H1 (cell line): ENCODE results near the gene MAPK8IP1. TPM values are rescaled to one million over a fixed set of nuclear protein-coding genes. Genes with fewer than 3 reads are reported as not detected.

Source experiments
- CTCF ChIA-PET: fragments of 300-600 bp; sonication (Branson Sonifier 250); formaldehyde crosslinking; loops from one replicate; lab custom pipeline; 2021; ENCODE audit not compliant: partially characterized antibody; lab: Charles Lee
- POLR2A ChIA-PET: fragments of 300-600 bp; sonication (Branson Sonifier 250); formaldehyde crosslinking; loops from one replicate; lab custom pipeline; 2021; ENCODE audit warnings: inconsistent platforms; ENCODE audit not compliant: partially characterized antibody; lab: Charles Lee
- DNase-seq, 2 experiments: peaks; one replicate each; pipeline versions ENCODE4 v3.0.0 to v3.0.0-alpha.2; 2010 to 2022; ENCODE audit warnings: low spot score in 2 of 2, low read depth in 1 of 2, mixed read lengths in 1 of 2
- FAIRE-seq: peaks from 2 replicates; lab custom pipeline; 2011; peaks lifted over from hg19 to GRCh38; lab: Jason Lieb, UNC
- H2AFZ ChIP-seq: 2 replicates; pipeline ENCODE4 v1.8.1; 2012; ENCODE audit warnings: low read length, inconsistent platforms
- H2AK5ac ChIP-seq: 2 replicates; pipeline ENCODE4 v1.6.1; 2013; ENCODE audit warnings: low read depth, low read length
- H2BK120ac ChIP-seq: replicated peaks from 2 replicates; pipeline ENCODE3; 2013; ENCODE audit warnings: low read depth, low read length, inconsistent platforms
- H2BK12ac ChIP-seq: 2 replicates; pipeline ENCODE4 v1.6.1; 2013; ENCODE audit warnings: low read depth, low read length
- H2BK15ac ChIP-seq: 2 replicates; pipeline ENCODE4 v1.6.1; 2013; ENCODE audit warnings: low read length
- H2BK20ac ChIP-seq: 2 replicates; pipeline ENCODE4 v1.6.1; 2013; ENCODE audit warnings: low read length
- H2BK5ac ChIP-seq: 2 replicates; pipeline ENCODE4 v1.6.1; 2013; ENCODE audit warnings: low read depth, low read length
- H3K14ac ChIP-seq: 2 replicates; pipeline ENCODE4 v1.6.1; 2013; ENCODE audit warnings: inconsistent platforms; ENCODE audit not compliant: insufficient read length
- H3K18ac ChIP-seq: 2 replicates; pipeline ENCODE4 v1.6.1; 2013; ENCODE audit warnings: low read length; ENCODE audit errors: extremely low read depth
- H3K23ac ChIP-seq: 2 replicates; pipeline ENCODE4 v1.6.1; 2013; ENCODE audit warnings: inconsistent platforms; ENCODE audit not compliant: insufficient read length
- H3K23me2 ChIP-seq: 2 replicates; pipeline ENCODE4 v1.6.1; 2013; ENCODE audit warnings: low read depth, low read length
- H3K27ac ChIP-seq: 2 replicates; pipeline ENCODE4 v1.6.1; 2011; ENCODE audit warnings: low read depth, low read length, inconsistent platforms
- H3K27me3 ChIP-seq, 4 experiments: replicated peaks in 1 of 4; 1 replicate in 1 of 4; 2 replicates in 3 of 4; pipeline versions ENCODE4 v1.6.1 to v1.8.1; 2011 to 2013; ENCODE audit warnings: low read length in 3 of 4, mild to moderate bottlenecking in 3 of 4, inconsistent platforms in 2 of 4, mixed read lengths in 2 of 4, moderate library complexity in 1 of 4; ENCODE audit not compliant: control insufficient read depth in 3 of 4, insufficient read depth in 3 of 4; ENCODE audit errors: extremely low read depth in 1 of 4
- H3K36me3 ChIP-seq, 4 experiments: 2 replicates each; pipeline versions ENCODE4 v1.6.1 to v1.8.1; 2011 to 2013; ENCODE audit warnings: mild to moderate bottlenecking in 4 of 4, low read length in 3 of 4, moderate library complexity in 2 of 4, control low read depth in 1 of 4, inconsistent platforms in 1 of 4; ENCODE audit not compliant: insufficient read depth in 4 of 4, control insufficient read depth in 2 of 4
- H3K4ac ChIP-seq: replicated peaks from 2 replicates; pipeline ENCODE3; 2013; ENCODE audit warnings: low read length, low read depth, mixed read lengths, inconsistent platforms; ENCODE audit not compliant: insufficient read length
- H3K4me1 ChIP-seq, 4 experiments: replicated peaks in 1 of 4; 1 replicate in 1 of 4; 2 replicates in 3 of 4; pipeline versions ENCODE4 v1.6.1 to v1.8.1; 2011 to 2013; ENCODE audit warnings: low read length in 3 of 4, inconsistent platforms in 2 of 4, mixed read lengths in 1 of 4; ENCODE audit not compliant: insufficient read depth in 4 of 4, control insufficient read depth in 3 of 4
- H3K4me2 ChIP-seq, 2 experiments: 2 replicates each; pipeline versions ENCODE4 v1.6.1 to v1.8.1; 2011 to 2013; ENCODE audit warnings: low read depth in 2 of 2, low read length in 2 of 2, control low read depth in 1 of 2, inconsistent platforms in 1 of 2, mild to moderate bottlenecking in 1 of 2; ENCODE audit not compliant: insufficient read depth in 1 of 2
- H3K4me3 ChIP-seq, 4 experiments: fragments of 200-600, 300-600 bp in 1 of 4; sonication (generic), shearing (Covaris generic), sonication (Bioruptor Twin) in 1 of 4; 2 replicates each; pipeline versions ENCODE4 v1.5.1 to v1.8.1; 2011 to 2016; ENCODE audit warnings: low read length in 4 of 4, low read depth in 3 of 4, control low read depth in 2 of 4, inconsistent platforms in 2 of 4, mild to moderate bottlenecking in 2 of 4, mixed read lengths in 1 of 4, moderate library complexity in 1 of 4; ENCODE audit not compliant: insufficient read depth in 2 of 4; ENCODE audit errors: extremely low read depth in 1 of 4
- H3K56ac ChIP-seq: replicated peaks from 2 replicates; pipeline ENCODE3; 2013; ENCODE audit warnings: low read depth, mild to moderate bottlenecking, mixed read lengths, low read length, inconsistent platforms; ENCODE audit not compliant: insufficient read length
- H3K79me1 ChIP-seq: 2 replicates; pipeline ENCODE4 v1.6.1; 2013; ENCODE audit warnings: low read depth, low read length, control low read depth
- H3K79me2 ChIP-seq, 2 experiments: 2 replicates each; pipeline versions ENCODE4 v1.6.1 to v1.8.1; 2012 to 2013; ENCODE audit warnings: low read length in 2 of 2, mild to moderate bottlenecking in 2 of 2, inconsistent platforms in 1 of 2; ENCODE audit not compliant: insufficient read depth in 2 of 2, control insufficient read depth in 1 of 2
- H3K9ac ChIP-seq, 4 experiments: replicated peaks in 1 of 4; 1 replicate in 1 of 4; 2 replicates in 3 of 4; pipeline versions ENCODE4 v1.6.1 to v1.8.1; 2011 to 2013; ENCODE audit warnings: low read depth in 3 of 4, low read length in 3 of 4, control low read depth in 2 of 4, mild to moderate bottlenecking in 2 of 4, moderate library complexity in 2 of 4, inconsistent platforms in 1 of 4; ENCODE audit errors: extremely low read depth in 1 of 4
- H3K9me3 ChIP-seq, 2 experiments: 2 replicates each; pipeline versions ENCODE4 v1.6.1 to v1.8.1; 2012 to 2013; ENCODE audit warnings: mild to moderate bottlenecking in 2 of 2, moderate library complexity in 2 of 2, control low read depth in 1 of 2, inconsistent platforms in 1 of 2, low read depth in 1 of 2, low read length in 1 of 2, mixed read lengths in 1 of 2; ENCODE audit not compliant: insufficient read depth in 2 of 2
- H4K20me1 ChIP-seq, 2 experiments: replicated peaks in 1 of 2; 2 replicates each; pipeline versions ENCODE3 to v1.8.1; 2011 to 2013; ENCODE audit warnings: inconsistent platforms in 2 of 2, low read length in 2 of 2, mild to moderate bottlenecking in 1 of 2; ENCODE audit not compliant: insufficient read depth in 2 of 2, control insufficient read depth in 1 of 2
- H4K5ac ChIP-seq: 2 replicates; pipeline ENCODE4 v1.6.1; 2013; ENCODE audit warnings: low read length, low read depth, mixed read lengths, inconsistent platforms; ENCODE audit not compliant: insufficient read length
- H4K8ac ChIP-seq: 2 replicates; pipeline ENCODE4 v1.8.0; 2013; ENCODE audit warnings: mild to moderate bottlenecking, moderate library complexity, low read length, inconsistent platforms; ENCODE audit not compliant: insufficient read depth; ENCODE audit errors: extremely low read depth
- H4K91ac ChIP-seq: replicated peaks from 2 replicates; pipeline ENCODE3; 2013; ENCODE audit warnings: low read length, mixed read lengths, inconsistent platforms; ENCODE audit not compliant: insufficient read length
- RAD21 ChIP-seq, 2 experiments: IDR thresholded peaks in 1 of 2; conservative IDR thresholded peaks in 1 of 2; 2 replicates each; pipeline ENCODE4 v1.6.1; 2011; ENCODE audit warnings: low read depth in 2 of 2, low read length in 2 of 2, improper control_type of control experiment in 1 of 2, inconsistent platforms in 1 of 2, mild to moderate bottlenecking in 1 of 2, moderate library complexity in 1 of 2
- RXRA ChIP-seq: IDR thresholded peaks from 2 replicates; pipeline ENCODE4 v1.6.1; 2011; ENCODE audit warnings: low read depth, mild to moderate bottlenecking, low read length, moderate library complexity; ENCODE audit not compliant: insufficient read depth
- SIN3A ChIP-seq, 2 experiments: IDR thresholded peaks in 1 of 2; conservative IDR thresholded peaks in 1 of 2; 2 replicates each; pipeline ENCODE4 v1.6.1; 2011 to 2012; ENCODE audit warnings: low read length in 2 of 2, improper control_type of control experiment in 1 of 2, low read depth in 1 of 2, mild to moderate bottlenecking in 1 of 2
- WGBS, 2 experiments: shearing (Covaris generic) in 1 of 2; methylation state at CpG; one replicate each; pipeline versions ENCODE4 v1.1.6 to v1.1.7; 2013 to 2015; ENCODE audit warnings: low lambda C conversion rate in 2 of 2, mixed read lengths in 2 of 2, inconsistent platforms in 1 of 2, low coverage in 1 of 2, missing lambda C conversion rate in 1 of 2; ENCODE audit not compliant: insufficient replicate concordance in 2 of 2, insufficient coverage in 1 of 2, insufficient read length in 1 of 2; ENCODE audit errors: extremely low coverage in 1 of 2, missing lambda C conversion rate in 1 of 2; 5-methylcytosine and 5-hydroxymethylcytosine counted together
- polyA plus RNA-seq, 7 experiments: library from polyadenylated mRNA; depleted of rRNA in 3 of 7; stranded (reverse) in 5 of 7; unstranded in 2 of 7; fragments of >200 nt in 5 of 7; fragments of 200-250 nt in 2 of 7; gene quantifications; 1 replicate in 5 of 7; 2 replicates in 1 of 7; 4 replicates in 1 of 7; pipeline versions ENCODE4 v1.2.1 to v1.2.3, GENCODE V29; 2011 to 2013; ENCODE audit warnings: missing spikeins in 2 of 7, mixed read lengths in 2 of 7
- total RNA-seq: library from RNA; stranded (reverse); fragmentation: NEBNext Ultra II Directional; extraction: Animal tissue kit (Norgen Biotek cat#: 25700); gene quantifications from 2 replicates; pipeline ENCODE4 v1.2.1, GENCODE V29; 2021
- TF ChIP-seq, protein P1 (sequence below), 3 experiments: IDR thresholded peaks; 1 replicate in 2 of 3; 2 replicates in 1 of 3; pipeline versions ENCODE4 v1.5.1 to v1.6.1; 2011; ENCODE audit warnings: low read length in 3 of 3, mild to moderate bottlenecking in 3 of 3, inconsistent platforms in 2 of 3, low read depth in 1 of 3, moderate library complexity in 1 of 3; ENCODE audit not compliant: insufficient read depth in 1 of 3; ENCODE audit errors: control extremely low read depth in 1 of 3

The MAPK8IP1 gene
- total and polyA plus RNA-seq, 2 of the 8 experiments (the other 6 are each of a cell fraction or from before 2014, with no cell fraction given), result 32.4 to 40.1 TPM

DNA sequence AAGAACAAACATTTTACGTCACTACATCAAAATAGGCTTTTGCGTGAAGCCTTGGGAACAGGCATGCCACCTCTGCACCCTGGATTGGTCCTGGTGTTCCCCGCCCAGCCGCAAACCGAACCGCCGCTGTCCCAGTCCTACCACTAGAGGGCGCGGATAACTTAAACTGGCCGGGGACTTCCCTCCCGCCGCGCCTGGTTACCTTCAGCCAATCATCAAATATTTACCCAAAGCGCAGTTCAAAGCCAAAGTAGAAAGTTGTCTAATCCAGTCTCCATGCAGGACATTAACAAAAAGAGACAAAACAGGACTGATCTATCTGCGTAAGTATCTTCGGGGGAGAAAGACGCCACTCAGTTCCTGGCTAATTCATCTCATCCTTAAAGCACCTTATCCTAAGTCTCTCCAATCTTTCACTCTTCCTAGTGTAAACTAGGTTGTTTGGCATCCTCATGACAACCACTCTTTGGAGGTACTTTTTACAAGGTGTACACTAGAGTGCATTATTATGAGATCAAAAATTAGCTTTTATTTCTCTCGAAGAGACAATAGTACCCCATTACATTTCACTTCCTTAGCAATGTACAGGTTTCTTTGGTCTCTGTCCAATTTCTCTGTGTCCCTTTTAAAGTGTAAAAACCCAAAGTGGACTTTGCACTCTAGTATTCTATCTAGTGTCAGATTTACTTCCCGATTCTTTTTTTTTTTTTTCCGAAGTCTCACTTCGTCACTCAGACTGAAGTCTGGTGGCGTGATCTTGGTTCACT is 42.1 kb upstream of the MAPK8IP1 start:
- DNase-seq (peak; percentile 46 to 91), FAIRE-seq (peak; percentile 48)
- Histone ChIP-seq H2BK120ac (no peak overlapping the region), H3K36me3 (no peaks in the 10 kb centered on the region), H3K4me1 (peaks cover 0 to 4% (median 2%) of the 10 kb centered on the region in 4 experiments; a peak in 4 of 7 replicates), H3K23me2 (peaks cover 2% of the 10 kb centered on the region; the same call in 1 of the 2 replicates), H3K4ac (no peak overlapping the region), H4K8ac (no peak overlapping the region), H2BK5ac (no peak overlapping the region), H3K9ac (no peak overlapping the region), H3K4me2 (peak overlapping the region in 1 of 2 experiments; percentile 35; a peak in 2 of 4 replicates), H3K79me2 (no peaks in the 10 kb centered on the region), H3K23ac (no peak overlapping the region), H3K56ac (no peak overlapping the region), H3K27ac (no peak overlapping the region), H3K18ac (no peak overlapping the region), H4K20me1 (no peaks in the 10 kb centered on the region), H3K14ac (no peak overlapping the region), H2BK15ac (no peak overlapping the region), H3K27me3 (peaks cover 5 to 20% (median 12%) of the 10 kb centered on the region in 4 experiments; a peak in 6 of 7 replicates), H2AK5ac (no peak overlapping the region), H4K5ac (no peak overlapping the region), H3K4me3 (peak overlapping the region in 1 of 4 experiments; percentile 21; a peak in 1 of 8 replicates), H4K91ac (no peak overlapping the region), H2BK20ac (no peak overlapping the region), H3K9me3 (no peaks in the 10 kb centered on the region), H3K79me1 (no peaks in the 10 kb centered on the region), H2AFZ (0 out of 2 replicates have a peak overlapping the region, but pooled peaks have one; percentile 63), H2BK12ac (no peak overlapping the region)
- WGBS, 2 experiments, result 19% methylated on average over 20 of the region's 22 CpGs; no CpG with 5 or more reads in 1 of the 2 experiments
- CTCF ChIA-PET, result interaction anchor here (0.5 to 6.3 kb wide), 23 partner anchors 7 to 184 kb away, joined by 3 to 50 read pairs (median 4); no protein-coding TSS in a partner anchor
- TF ChIP-seq, protein P1, sequence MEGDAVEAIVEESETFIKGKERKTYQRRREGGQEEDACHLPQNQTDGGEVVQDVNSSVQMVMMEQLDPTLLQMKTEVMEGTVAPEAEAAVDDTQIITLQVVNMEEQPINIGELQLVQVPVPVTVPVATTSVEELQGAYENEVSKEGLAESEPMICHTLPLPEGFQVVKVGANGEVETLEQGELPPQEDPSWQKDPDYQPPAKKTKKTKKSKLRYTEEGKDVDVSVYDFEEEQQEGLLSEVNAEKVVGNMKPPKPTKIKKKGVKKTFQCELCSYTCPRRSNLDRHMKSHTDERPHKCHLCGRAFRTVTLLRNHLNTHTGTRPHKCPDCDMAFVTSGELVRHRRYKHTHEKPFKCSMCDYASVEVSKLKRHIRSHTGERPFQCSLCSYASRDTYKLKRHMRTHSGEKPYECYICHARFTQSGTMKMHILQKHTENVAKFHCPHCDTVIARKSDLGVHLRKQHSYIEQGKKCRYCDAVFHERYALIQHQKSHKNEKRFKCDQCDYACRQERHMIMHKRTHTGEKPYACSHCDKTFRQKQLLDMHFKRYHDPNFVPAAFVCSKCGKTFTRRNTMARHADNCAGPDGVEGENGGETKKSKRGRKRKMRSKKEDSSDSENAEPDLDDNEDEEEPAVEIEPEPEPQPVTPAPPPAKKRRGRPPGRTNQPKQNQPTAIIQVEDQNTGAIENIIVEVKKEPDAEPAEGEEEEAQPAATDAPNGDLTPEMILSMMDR (IDR thresholded peaks at IDR 0.05; ENCODE audit: control extremely low read depth in 1 of 3, insufficient read depth in 1 of 3, low read depth in 1 of 3, low read length in 3 of 3), result peak; percentile 74 to 94 (median 92)
- TF ChIP-seq RXRA (no peak), SIN3A (conservative IDR thresholded peaks at IDR 0.05 in 1 of 2, IDR thresholded peaks at IDR 0.05 in 1 of 2; ENCODE audit: low read depth in 1 of 2, low read length in 2 of 2) (0 out of 4 replicates have a peak, but pooled peaks of 1 of the 2 experiments have one; percentile 38), RAD21 (IDR thresholded peaks at IDR 0.05 in 1 of 2, conservative IDR thresholded peaks at IDR 0.05 in 1 of 2; ENCODE audit: low read depth in 2 of 2, low read length in 2 of 2) (peak; percentile 50 to 58)
- POLR2A ChIA-PET, result no interaction called here
